Measurements from ENCODE around the gene MED31. TPM values are rescaled to one million over a fixed set of nuclear protein-coding genes. Genes with fewer than 3 reads are reported as not detected.

The MED31 gene
- total and polyA plus RNA-seq, 12 donors = 8.0 to 69.1 (median 22.0) TPM

DNA sequence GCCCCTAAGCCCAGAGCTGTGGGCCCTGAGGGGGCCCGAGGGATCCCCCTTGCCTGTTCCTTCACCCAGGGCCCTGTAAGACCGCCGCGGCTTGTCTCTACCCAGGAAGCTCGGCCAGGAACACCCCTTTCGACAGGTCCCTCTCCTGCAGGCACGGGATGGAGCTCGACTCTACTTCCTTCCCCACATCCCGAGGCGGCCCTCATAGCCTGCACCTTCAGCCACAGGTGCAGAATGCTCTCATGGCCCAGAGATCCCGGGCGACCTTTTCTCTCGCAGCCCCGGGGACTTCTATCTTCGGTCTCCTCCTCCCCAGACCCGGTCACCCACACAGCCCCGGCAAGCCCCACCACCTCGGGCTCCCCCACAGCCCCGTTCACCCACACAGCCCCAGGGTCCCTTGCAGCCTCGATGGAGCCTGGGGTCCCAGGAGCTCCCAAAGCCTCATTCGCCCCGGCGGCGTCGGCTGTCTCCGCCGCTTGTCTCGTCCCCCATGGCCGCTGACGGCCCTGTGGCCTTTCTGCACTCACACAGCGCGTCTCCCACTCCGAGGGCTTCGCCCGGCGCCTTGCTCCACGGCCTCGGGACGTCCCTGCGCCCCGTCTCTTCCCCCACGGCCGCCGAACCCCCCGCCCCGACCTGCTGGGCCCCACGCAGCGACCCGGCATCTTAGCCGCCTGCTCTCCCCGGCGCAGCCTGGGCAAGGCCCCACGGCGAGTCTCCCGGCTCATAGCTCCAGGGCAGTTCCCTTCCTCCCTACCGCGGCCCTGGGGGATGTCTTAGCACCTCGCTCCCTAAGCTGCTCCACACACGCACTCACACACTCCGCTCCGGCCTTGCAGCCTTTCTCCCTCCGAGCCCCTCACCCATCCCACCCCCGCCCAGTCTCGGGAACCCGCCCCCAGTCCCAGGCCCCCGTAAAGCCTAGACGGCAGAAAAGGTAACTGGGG lies 11.5 kb downstream of the MED31 start:
- Histone ChIP-seq H3K4me1 (replicated peaks in 1 of 2) (peaks cover 13 to 23% of the 10 kb centered on the region in 2 donors), H3K9me3 (replicated peaks in 1 of 3) (no peaks in the 10 kb centered on the region), H3K4me3 (peak overlapping the region; percentile 60 to 91 (median 86)), H3K36me3 (replicated peaks in 1 of 2) (peaks cover 0 to 17% of the 10 kb centered on the region in 2 donors), H3K27me3 (no peaks in the 10 kb centered on the region), H3K27ac (peak overlapping the region; percentile 71 to 95 (median 78))
- no peak for TF ChIP-seq POLR2A (IDR thresholded peaks at IDR 0.05)
- TF ChIP-seq, protein P1, sequence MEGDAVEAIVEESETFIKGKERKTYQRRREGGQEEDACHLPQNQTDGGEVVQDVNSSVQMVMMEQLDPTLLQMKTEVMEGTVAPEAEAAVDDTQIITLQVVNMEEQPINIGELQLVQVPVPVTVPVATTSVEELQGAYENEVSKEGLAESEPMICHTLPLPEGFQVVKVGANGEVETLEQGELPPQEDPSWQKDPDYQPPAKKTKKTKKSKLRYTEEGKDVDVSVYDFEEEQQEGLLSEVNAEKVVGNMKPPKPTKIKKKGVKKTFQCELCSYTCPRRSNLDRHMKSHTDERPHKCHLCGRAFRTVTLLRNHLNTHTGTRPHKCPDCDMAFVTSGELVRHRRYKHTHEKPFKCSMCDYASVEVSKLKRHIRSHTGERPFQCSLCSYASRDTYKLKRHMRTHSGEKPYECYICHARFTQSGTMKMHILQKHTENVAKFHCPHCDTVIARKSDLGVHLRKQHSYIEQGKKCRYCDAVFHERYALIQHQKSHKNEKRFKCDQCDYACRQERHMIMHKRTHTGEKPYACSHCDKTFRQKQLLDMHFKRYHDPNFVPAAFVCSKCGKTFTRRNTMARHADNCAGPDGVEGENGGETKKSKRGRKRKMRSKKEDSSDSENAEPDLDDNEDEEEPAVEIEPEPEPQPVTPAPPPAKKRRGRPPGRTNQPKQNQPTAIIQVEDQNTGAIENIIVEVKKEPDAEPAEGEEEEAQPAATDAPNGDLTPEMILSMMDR (IDR thresholded peaks at IDR 0.05) = no peak
- 0 to 1% (median 0%) methylated on average over 13 to 67 of the region's 67 CpGs for WGBS, 4 donors
- peak in 6 of 7 donors; percentile 35 to 56 (median 48) for DNase-seq
- intact Hi-C loops (cut with DNase I) = loop anchor here (5.0 to 10.0 kb wide), 2 partner anchors 163 to 165 kb away; no protein-coding TSS in a partner anchor

DNA sequence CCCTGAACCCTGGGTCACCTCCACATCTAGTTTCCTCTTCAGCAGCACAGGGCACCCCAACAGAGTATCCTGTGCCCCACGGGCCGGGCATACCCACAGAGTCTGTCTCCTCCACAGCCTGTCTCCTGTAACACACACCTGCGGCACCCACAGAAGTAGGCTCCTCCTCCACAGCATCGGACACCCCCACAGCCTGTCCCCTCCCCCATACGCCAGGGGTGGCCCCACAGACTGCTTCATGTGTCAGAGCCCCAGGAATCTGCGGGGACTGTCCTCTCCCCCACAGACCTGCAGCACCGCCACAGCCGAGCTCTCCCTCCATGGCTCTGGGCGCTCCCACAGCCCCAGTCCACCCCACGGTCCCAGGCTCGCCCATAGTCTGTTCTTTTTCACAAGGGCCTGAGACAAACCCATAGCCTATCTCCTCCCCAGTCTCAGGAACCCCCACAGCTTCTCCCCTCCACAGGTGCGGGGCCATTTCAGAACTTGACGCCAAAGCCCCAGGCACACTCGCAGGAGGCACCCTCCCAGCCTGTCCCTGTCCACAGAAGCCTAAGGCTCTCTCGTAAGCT lies 12.3 kb downstream of the MED31 start:
- Histone ChIP-seq H3K27ac (no peak overlapping the region), H3K36me3 (replicated peaks in 1 of 2) (peaks cover 0 to 12% of the 10 kb centered on the region in 2 donors), H3K4me1 (replicated peaks in 1 of 2) (peaks cover 13 to 23% of the 10 kb centered on the region in 2 donors), H3K27me3 (no peaks in the 10 kb centered on the region), H3K9me3 (replicated peaks in 1 of 3) (no peaks in the 10 kb centered on the region), H3K4me3 (peak overlapping the region in 2 of 4 donors; percentile 60 to 91)
- TF ChIP-seq, protein P1 (IDR thresholded peaks at IDR 0.05) = no peak
- no peak for TF ChIP-seq POLR2A (IDR thresholded peaks at IDR 0.05)
- intact Hi-C loops (cut with DNase I) = loop anchor here (5.0 to 10.0 kb wide), 2 partner anchors 162 to 164 kb away; no protein-coding TSS in a partner anchor
- DNase-seq = peak in 1 of 7 donors; percentile 28
- WGBS, 4 donors = 40 to 52% (median 46%) methylated on average over 12 to 15 of the region's 15 CpGs

DNA sequence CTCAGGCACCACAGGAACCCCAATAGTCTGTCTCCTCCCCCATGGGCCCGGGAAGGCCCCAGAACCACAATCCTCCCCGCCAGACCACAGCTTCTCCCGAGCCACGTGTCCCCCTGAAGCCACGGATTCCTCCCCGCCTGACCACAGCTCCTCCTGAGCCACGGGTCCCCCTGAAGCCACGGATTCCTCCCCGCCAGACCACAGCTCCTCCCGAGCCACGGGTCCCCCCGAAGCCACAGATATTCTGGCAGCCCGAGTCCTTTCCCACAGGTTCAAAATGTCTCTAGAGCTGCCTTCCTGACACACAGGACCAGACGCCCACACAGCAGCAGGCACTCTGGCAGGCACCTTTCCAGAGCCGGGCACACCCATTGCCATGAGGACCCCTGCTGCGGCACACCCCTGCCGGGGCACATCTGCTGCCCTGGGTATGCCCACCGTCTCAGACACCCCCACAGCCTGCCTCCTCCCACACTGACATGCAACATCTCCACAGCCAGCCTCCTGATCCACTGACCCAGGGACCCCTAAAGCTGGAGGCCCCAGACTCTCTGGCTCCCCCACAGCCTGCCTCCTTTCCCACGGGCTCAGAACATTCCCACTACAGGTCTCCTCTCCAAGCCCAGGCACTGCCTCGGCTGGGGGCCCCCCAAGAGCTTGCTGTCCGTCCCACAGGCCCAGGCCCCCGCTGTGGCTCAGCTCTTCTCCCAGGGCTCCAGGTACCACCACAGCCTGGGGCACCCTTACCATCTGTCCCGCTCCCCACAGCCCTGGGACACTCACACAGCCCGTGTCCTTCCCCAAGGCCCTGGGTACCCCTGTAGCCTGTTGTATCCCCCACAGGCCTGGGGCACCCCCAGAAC lies 13.1 kb downstream of the MED31 start:
- Histone ChIP-seq H3K9me3 (replicated peaks in 1 of 3) (no peaks in the 10 kb centered on the region), H3K36me3 (replicated peaks in 1 of 2) (peaks cover 0 to 9% of the 10 kb centered on the region in 2 donors), H3K4me3 (no peak overlapping the region), H3K27ac (no peak overlapping the region), H3K27me3 (no peaks in the 10 kb centered on the region), H3K4me1 (replicated peaks in 1 of 2) (peaks cover 13 to 23% of the 10 kb centered on the region in 2 donors)
- TF ChIP-seq, protein P1 (IDR thresholded peaks at IDR 0.05) = no peak
- no peak for TF ChIP-seq POLR2A (IDR thresholded peaks at IDR 0.05)
- DNase-seq = no peak
- WGBS, 4 donors = 72 to 84% (median 76%) methylated on average over 20 to 24 of the region's 24 CpGs
- intact Hi-C loops (cut with DNase I) = loop anchor here (5.0 to 10.0 kb wide), 2 partner anchors 161 to 163 kb away; no protein-coding TSS in a partner anchor

Measured in adrenal gland (tissue), 12 donors.